HG03060 (cell line): Measurements from ENCODE around the gene ITFG2.
"Not testable (repeated sequence)": the region's sequence is repeated elsewhere in the genome, so short reads cannot be mapped to it uniquely, and the experiment has no call there.

Experiments used
- ATAC-seq: cut with Tn5 transposase; IDR thresholded peaks from one replicate; pipeline ENCODE4 v1.9.1; 2021; ENCODE audit warnings: low read depth, moderate number of reproducible peaks; ENCODE audit not compliant: unreplicated experiment

ITFG2 gene

GRCh38 chr12:2812290-2813213 is at the start of gene ITFG2:
Gene ITFG2, plus strand, starts transcription at chr12:2812668. Its CDS starts 93 bp downstream, at chr12:2812761.
- peak; percentile 81 for ATAC-seq

- no peak for ATAC-seq
These were observed 48.1 kb upstream of the ITFG2 start for GRCh38 chr12:2764398-2764797.

GRCh38 chr12:2765052-2765451 is 47.4 kb upstream of the ITFG2 start:
- ATAC-seq = no peak

- ATAC-seq = no peak
These were observed 46.9 kb upstream of the ITFG2 start for GRCh38 chr12:2765608-2766007.

GRCh38 chr12:2768224-2768961 is 44.1 kb upstream of the ITFG2 start:
- ATAC-seq = no peak

- ATAC-seq = no peak
These were observed 42.5 kb upstream of the ITFG2 start for GRCh38 chr12:2769866-2770533.

GRCh38 chr12:2770544-2770943 is 41.9 kb upstream of the ITFG2 start:
- not testable (repeated sequence) for ATAC-seq

- no peak for ATAC-seq
These were observed 40.1 kb upstream of the ITFG2 start for GRCh38 chr12:2772370-2772769.

- ATAC-seq = no peak
These were observed 39.1 kb upstream of the ITFG2 start for GRCh38 chr12:2773199-2773875.

GRCh38 chr12:2775431-2775830 is 37.0 kb upstream of the ITFG2 start:
- no peak for ATAC-seq

- ATAC-seq = no peak
These were observed 36.2 kb upstream of the ITFG2 start for GRCh38 chr12:2776129-2776806.

- no peak for ATAC-seq
These were observed 33.2 kb upstream of the ITFG2 start for GRCh38 chr12:2779281-2779680.

- ATAC-seq = no peak
These were observed 28.4 kb upstream of the ITFG2 start for GRCh38 chr12:2783936-2784600.

- no peak for ATAC-seq
These were observed 27.5 kb upstream of the ITFG2 start for GRCh38 chr12:2785017-2785416.

- no peak for ATAC-seq
These were observed 21.4 kb upstream of the ITFG2 start for GRCh38 chr12:2791089-2791488.

GRCh38 chr12:2792671-2793500 is 19.6 kb upstream of the ITFG2 start:
- no peak for ATAC-seq

GRCh38 chr12:2793561-2793960 is 18.9 kb upstream of the ITFG2 start:
- no peak for ATAC-seq

GRCh38 chr12:2794191-2794735 is 18.2 kb upstream of the ITFG2 start:
- ATAC-seq = no peak
